ENCODE results near the gene ACTL6A.

ACTL6A gene

DNA sequence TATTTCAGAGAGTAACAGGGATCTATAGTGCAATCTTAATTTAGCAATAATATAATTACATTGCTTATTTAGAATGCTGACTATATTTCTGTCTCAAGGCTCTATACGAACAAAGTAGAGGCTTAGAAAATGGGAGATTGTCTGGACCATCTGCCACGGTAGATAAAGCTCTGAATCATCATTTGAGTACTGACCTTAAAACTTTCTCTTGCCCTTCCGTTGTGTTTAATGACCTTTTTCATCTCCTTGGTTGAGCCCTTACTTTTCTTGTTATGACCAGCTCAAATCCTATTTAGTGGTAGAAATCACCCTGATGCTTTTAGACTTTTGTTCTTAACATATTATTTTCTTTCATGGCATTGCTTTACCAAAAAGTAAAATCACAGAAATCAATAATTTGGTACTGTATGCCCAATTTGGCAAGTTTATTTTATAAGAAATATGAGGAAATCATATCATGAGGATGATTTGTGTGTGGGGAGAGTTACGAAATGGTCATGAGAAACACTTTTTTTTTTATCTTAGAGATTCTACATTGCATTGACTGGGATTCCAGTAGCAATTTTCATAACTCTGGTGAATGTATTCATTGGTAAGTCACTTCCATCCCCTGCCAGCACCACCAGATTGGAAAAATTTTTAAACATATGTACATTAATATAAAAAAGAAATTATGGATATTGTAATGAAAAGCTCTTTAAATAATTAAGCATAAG is 52.9 kb downstream of the ACTL6A start:
- no peak for TF ChIP-seq EP300 (IDR thresholded peaks at IDR 0.05; ENCODE audit: borderline replicate concordance)
- TF ChIP-seq, protein P1, sequence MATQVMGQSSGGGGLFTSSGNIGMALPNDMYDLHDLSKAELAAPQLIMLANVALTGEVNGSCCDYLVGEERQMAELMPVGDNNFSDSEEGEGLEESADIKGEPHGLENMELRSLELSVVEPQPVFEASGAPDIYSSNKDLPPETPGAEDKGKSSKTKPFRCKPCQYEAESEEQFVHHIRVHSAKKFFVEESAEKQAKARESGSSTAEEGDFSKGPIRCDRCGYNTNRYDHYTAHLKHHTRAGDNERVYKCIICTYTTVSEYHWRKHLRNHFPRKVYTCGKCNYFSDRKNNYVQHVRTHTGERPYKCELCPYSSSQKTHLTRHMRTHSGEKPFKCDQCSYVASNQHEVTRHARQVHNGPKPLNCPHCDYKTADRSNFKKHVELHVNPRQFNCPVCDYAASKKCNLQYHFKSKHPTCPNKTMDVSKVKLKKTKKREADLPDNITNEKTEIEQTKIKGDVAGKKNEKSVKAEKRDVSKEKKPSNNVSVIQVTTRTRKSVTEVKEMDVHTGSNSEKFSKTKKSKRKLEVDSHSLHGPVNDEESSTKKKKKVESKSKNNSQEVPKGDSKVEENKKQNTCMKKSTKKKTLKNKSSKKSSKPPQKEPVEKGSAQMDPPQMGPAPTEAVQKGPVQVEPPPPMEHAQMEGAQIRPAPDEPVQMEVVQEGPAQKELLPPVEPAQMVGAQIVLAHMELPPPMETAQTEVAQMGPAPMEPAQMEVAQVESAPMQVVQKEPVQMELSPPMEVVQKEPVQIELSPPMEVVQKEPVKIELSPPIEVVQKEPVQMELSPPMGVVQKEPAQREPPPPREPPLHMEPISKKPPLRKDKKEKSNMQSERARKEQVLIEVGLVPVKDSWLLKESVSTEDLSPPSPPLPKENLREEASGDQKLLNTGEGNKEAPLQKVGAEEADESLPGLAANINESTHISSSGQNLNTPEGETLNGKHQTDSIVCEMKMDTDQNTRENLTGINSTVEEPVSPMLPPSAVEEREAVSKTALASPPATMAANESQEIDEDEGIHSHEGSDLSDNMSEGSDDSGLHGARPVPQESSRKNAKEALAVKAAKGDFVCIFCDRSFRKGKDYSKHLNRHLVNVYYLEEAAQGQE (IDR thresholded peaks at IDR 0.05; ENCODE audit: low read depth), result no peak
- no peak for TF ChIP-seq ZBTB7A (IDR thresholded peaks at IDR 0.05; ENCODE audit: low read depth)
- no peak for TF ChIP-seq NFIC (IDR thresholded peaks at IDR 0.05)
- TF ChIP-seq TAF1 (IDR thresholded peaks at IDR 0.05; ENCODE audit: low read depth), result no peak
- TF ChIP-seq FOXM1 (IDR thresholded peaks at IDR 0.05; ENCODE audit: borderline replicate concordance, low read depth), result no peak
- TF ChIP-seq RAD21 (IDR thresholded peaks at IDR 0.05; ENCODE audit: low read depth), result no peak
- no peak for TF ChIP-seq YY1 (IDR thresholded peaks at IDR 0.05; ENCODE audit: low read depth)
- no peak for TF ChIP-seq CREB1 (IDR thresholded peaks at IDR 0.05; ENCODE audit: low read depth)
- no peak for TF ChIP-seq TEAD4 (IDR thresholded peaks at IDR 0.05)
- no peak for TF ChIP-seq EGR1 (IDR thresholded peaks at IDR 0.05)
- TF ChIP-seq TCF12 (IDR thresholded peaks at IDR 0.05; ENCODE audit: low read depth), result no peak
- TF ChIP-seq CEBPB (IDR thresholded peaks at IDR 0.05), result no peak
- TF ChIP-seq, protein P2, sequence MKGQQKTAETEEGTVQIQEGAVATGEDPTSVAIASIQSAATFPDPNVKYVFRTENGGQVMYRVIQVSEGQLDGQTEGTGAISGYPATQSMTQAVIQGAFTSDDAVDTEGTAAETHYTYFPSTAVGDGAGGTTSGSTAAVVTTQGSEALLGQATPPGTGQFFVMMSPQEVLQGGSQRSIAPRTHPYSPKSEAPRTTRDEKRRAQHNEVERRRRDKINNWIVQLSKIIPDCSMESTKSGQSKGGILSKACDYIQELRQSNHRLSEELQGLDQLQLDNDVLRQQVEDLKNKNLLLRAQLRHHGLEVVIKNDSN (IDR thresholded peaks at IDR 0.05), result no peak
- TF ChIP-seq, protein P3, sequence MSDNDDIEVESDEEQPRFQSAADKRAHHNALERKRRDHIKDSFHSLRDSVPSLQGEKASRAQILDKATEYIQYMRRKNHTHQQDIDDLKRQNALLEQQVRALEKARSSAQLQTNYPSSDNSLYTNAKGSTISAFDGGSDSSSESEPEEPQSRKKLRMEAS (IDR thresholded peaks at IDR 0.05), result no peak

DNA sequence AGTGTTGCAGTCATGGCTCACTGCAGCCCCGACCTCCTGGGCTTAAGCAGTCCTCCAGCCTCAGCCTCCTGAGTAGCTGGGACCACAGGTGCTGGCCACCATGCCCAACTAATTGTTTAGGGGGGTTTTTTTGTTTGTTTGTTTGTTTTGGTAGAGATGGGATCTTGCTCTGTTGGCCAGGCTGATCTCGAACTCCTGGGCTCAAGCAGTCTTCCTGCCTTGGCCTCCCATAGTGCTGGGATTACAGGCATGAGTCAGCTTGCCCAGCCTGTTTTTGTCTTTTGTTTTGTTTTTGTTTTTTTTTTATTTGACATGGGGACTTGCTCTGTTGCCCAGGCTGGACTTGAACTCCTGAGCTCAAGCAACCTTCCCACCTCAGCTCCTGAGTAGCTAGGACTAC is 59.3 kb downstream of the ACTL6A start:
- TF ChIP-seq CEBPB (IDR thresholded peaks at IDR 0.05) (no peak), EGR1 (IDR thresholded peaks at IDR 0.05) (no peak)

- TF ChIP-seq, protein P3 (IDR thresholded peaks at IDR 0.05), result no peak
- TF ChIP-seq CREB1 (IDR thresholded peaks at IDR 0.05; ENCODE audit: low read depth) (no peak), TAF1 (IDR thresholded peaks at IDR 0.05; ENCODE audit: low read depth) (no peak), YY1 (IDR thresholded peaks at IDR 0.05; ENCODE audit: low read depth) (no peak), EP300 (IDR thresholded peaks at IDR 0.05; ENCODE audit: borderline replicate concordance) (no peak), TCF12 (IDR thresholded peaks at IDR 0.05; ENCODE audit: low read depth) (no peak), NFIC (IDR thresholded peaks at IDR 0.05) (no peak)
- TF ChIP-seq, protein P2 (IDR thresholded peaks at IDR 0.05), result no peak
- TF ChIP-seq, protein P1 (IDR thresholded peaks at IDR 0.05; ENCODE audit: low read depth), result no peak
Measured at GRCh38 chr3:179624451-179624850, 61.7 kb downstream of the ACTL6A start.

DNA sequence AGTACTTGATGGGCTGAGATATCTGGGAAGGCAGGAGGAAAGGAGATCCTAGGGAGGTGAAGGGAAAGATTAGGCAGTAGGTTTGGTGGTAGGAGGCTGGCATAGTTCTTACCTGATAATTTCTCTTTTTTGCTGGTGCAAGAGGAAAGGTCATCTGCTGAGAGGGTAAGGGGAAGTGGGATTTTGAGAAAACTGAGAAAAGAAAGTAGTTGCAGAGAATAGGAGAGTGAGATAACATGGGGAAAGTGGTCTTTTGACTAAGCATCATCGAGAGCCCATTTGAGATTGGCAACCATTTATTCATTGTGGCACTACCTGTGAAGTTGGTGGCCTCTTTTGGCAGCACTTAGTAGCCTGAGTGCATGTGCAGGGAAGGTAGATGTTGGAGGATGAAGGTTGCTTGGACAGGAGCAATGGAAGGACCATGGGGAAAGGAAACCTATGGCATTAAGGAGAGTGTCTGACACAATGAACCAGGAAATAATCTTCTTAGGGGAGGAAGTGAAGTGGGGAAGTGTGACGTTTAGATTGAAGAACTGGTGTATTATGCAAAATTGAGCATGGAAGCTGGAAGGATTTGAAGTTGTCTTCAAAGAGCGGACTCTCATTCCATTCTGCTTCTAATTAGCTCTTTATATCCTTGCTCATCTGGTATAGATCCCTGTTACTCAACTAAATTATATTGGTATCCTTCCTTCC is 68.2 kb downstream of the ACTL6A start:
- TF ChIP-seq CEBPB (IDR thresholded peaks at IDR 0.05) (no peak), ZBTB7A (IDR thresholded peaks at IDR 0.05; ENCODE audit: low read depth) (no peak), NFIC (IDR thresholded peaks at IDR 0.05) (no peak), YY1 (IDR thresholded peaks at IDR 0.05; ENCODE audit: low read depth) (no peak), RAD21 (IDR thresholded peaks at IDR 0.05; ENCODE audit: low read depth) (no peak), FOXM1 (IDR thresholded peaks at IDR 0.05; ENCODE audit: borderline replicate concordance, low read depth) (no peak), EGR1 (IDR thresholded peaks at IDR 0.05) (no peak), CREB1 (IDR thresholded peaks at IDR 0.05; ENCODE audit: low read depth) (no peak), TEAD4 (IDR thresholded peaks at IDR 0.05) (no peak), EP300 (IDR thresholded peaks at IDR 0.05; ENCODE audit: borderline replicate concordance) (no peak), TAF1 (IDR thresholded peaks at IDR 0.05; ENCODE audit: low read depth) (no peak)
- TF ChIP-seq, protein P1 (IDR thresholded peaks at IDR 0.05; ENCODE audit: low read depth), result no peak
- TF ChIP-seq, protein P2 (IDR thresholded peaks at IDR 0.05), result no peak

Measured in Ishikawa (cell line).